HepG2 (cell line): ENCODE data around the gene WBP2NL. TPM values are rescaled to one million over a fixed set of nuclear protein-coding genes. Genes with fewer than 3 reads are reported as not detected.
A peak's percentile ranks its signal among the peaks of the same experiment; 100 is the strongest.

Experiments used
- ARID2 ChIP-seq: sonication (generic); formaldehyde crosslinking; IDR thresholded peaks from 2 replicates; pipeline ENCODE4 v1.8.1; 2022; ENCODE audit warnings: mild to moderate bottlenecking, missing genetic modification reagents, borderline replicate concordance
- EEA1 ChIP-seq: sonication (generic); formaldehyde crosslinking; IDR thresholded peaks from 2 replicates; pipeline ENCODE4 v1.5.1; 2020; ENCODE audit warnings: mild to moderate bottlenecking, missing genetic modification reagents, borderline replicate concordance
- EED ChIP-seq: sonication (generic); formaldehyde crosslinking; IDR thresholded peaks from 2 replicates; pipeline ENCODE4 v1.5.0; 2020; ENCODE audit warnings: mild to moderate bottlenecking, missing genetic modification reagents
- FOXO1 ChIP-seq: sonication (generic); formaldehyde crosslinking; IDR thresholded peaks from 2 replicates; pipeline ENCODE4 v1.4.0; 2020; ENCODE audit warnings: missing genetic modification reagents
- KAT8 ChIP-seq: IDR thresholded peaks from 2 replicates; pipeline ENCODE4 v1.6.1; 2016; ENCODE audit warnings: missing genetic modification reagents, missing compliant biosample characterization
- NFKB2 ChIP-seq: sonication (generic); formaldehyde crosslinking; IDR thresholded peaks from 2 replicates; pipeline ENCODE4 v1.4.0; 2020; ENCODE audit warnings: missing genetic modification reagents, borderline replicate concordance
- RAD21 ChIP-seq: fragments of 450-650 bp; formaldehyde crosslinking; IDR thresholded peaks from 2 replicates; pipeline ENCODE4 v1.5.0; 2020; ENCODE audit warnings: mild to moderate bottlenecking
- SNAI1 ChIP-seq: sonication (generic); formaldehyde crosslinking; IDR thresholded peaks from 2 replicates; pipeline ENCODE4 v1.5.0; 2020; ENCODE audit warnings: mild to moderate bottlenecking, missing genetic modification reagents, borderline replicate concordance
- TBL1XR1 ChIP-seq: fragments of 150-350 bp; IDR thresholded peaks from 2 replicates; pipeline ENCODE4 v1.6.1; 2014; ENCODE audit warnings: borderline replicate concordance, low read length; ENCODE audit not compliant: partially characterized antibody
- THAP11 ChIP-seq: IDR thresholded peaks from 2 replicates; pipeline ENCODE4 v1.6.1; 2016; ENCODE audit warnings: missing biosample characterization, missing genetic modification reagents
- ZFP36L1 ChIP-seq: sonication (generic); formaldehyde crosslinking; IDR thresholded peaks from 2 replicates; pipeline ENCODE4 v1.8.0; 2022; ENCODE audit warnings: mild to moderate bottlenecking, missing genetic modification reagents, moderate library complexity
- ZMYM2 ChIP-seq: sonication (generic); formaldehyde crosslinking; IDR thresholded peaks from 2 replicates; pipeline ENCODE4 v1.8.0; 2022; ENCODE audit warnings: mild to moderate bottlenecking, missing genetic modification reagents
- ZNF619 ChIP-seq: sonication (generic); formaldehyde crosslinking; IDR thresholded peaks from 2 replicates; pipeline ENCODE4 v1.4.0; 2020; ENCODE audit warnings: mild to moderate bottlenecking, missing genetic modification reagents
- ZNF713 ChIP-seq: sonication (generic); formaldehyde crosslinking; IDR thresholded peaks from 2 replicates; pipeline ENCODE4 v1.4.0; 2020; ENCODE audit warnings: mild to moderate bottlenecking, missing genetic modification reagents
- polyA plus RNA-seq, 8 experiments: library from polyadenylated mRNA; depleted of rRNA in 3 of 8; stranded (reverse) in 7 of 8; unstranded in 1 of 8; fragments of >200 nt; fragmentation: Illumina TruSeq in 4 of 8; extraction: Trizol in 4 of 8; gene quantifications; 2 replicates each; pipeline versions ENCODE4 v1.2.1 to v1.2.3, GENCODE V29; 2011 to 2016; ENCODE audit warnings: low read depth in 4 of 8, missing spikeins in 1 of 8, mixed read lengths in 1 of 8; ENCODE audit not compliant: insufficient read depth in 1 of 8
- total RNA-seq, 5 experiments: library from RNA; depleted of rRNA; stranded (reverse); fragments of >200 nt; fragmentation: Illumina TruSeq; extraction: Trizol; gene quantifications; 2 replicates each; pipeline ENCODE4 v1.2.3, GENCODE V29; 2016; ENCODE audit warnings: low read depth in 1 of 5
- TF ChIP-seq, protein P1 (sequence below): IDR thresholded peaks from 2 replicates; pipeline ENCODE4 v1.6.1; 2012; ENCODE audit warnings: low read length, improper control_type of control experiment
- TF ChIP-seq, protein P2 (sequence below): sonication (generic); formaldehyde crosslinking; IDR thresholded peaks from 2 replicates; pipeline ENCODE4 v1.5.1; 2020; ENCODE audit warnings: missing genetic modification reagents, mild to moderate bottlenecking, borderline replicate concordance
- TF ChIP-seq, protein P3 (sequence below): sonication (generic); formaldehyde crosslinking; IDR thresholded peaks from 2 replicates; pipeline ENCODE4 v1.4.0; 2020; ENCODE audit warnings: low read depth, mild to moderate bottlenecking, missing genetic modification reagents
- TF ChIP-seq, protein P4 (sequence below): sonication (generic); formaldehyde crosslinking; IDR thresholded peaks from 2 replicates; pipeline ENCODE4 v1.5.1; 2020; ENCODE audit warnings: missing genetic modification reagents, mild to moderate bottlenecking, borderline replicate concordance
- TF ChIP-seq, protein P5 (sequence below): sonication (generic); formaldehyde crosslinking; IDR thresholded peaks from 2 replicates; pipeline ENCODE4 v1.5.0; 2020; ENCODE audit warnings: missing genetic modification reagents

WBP2NL gene
- total and polyA plus RNA-seq, 2 of the 13 experiments (the other 11 are each of a cell fraction or from before 2014, with no cell fraction given): not detected

DNA sequence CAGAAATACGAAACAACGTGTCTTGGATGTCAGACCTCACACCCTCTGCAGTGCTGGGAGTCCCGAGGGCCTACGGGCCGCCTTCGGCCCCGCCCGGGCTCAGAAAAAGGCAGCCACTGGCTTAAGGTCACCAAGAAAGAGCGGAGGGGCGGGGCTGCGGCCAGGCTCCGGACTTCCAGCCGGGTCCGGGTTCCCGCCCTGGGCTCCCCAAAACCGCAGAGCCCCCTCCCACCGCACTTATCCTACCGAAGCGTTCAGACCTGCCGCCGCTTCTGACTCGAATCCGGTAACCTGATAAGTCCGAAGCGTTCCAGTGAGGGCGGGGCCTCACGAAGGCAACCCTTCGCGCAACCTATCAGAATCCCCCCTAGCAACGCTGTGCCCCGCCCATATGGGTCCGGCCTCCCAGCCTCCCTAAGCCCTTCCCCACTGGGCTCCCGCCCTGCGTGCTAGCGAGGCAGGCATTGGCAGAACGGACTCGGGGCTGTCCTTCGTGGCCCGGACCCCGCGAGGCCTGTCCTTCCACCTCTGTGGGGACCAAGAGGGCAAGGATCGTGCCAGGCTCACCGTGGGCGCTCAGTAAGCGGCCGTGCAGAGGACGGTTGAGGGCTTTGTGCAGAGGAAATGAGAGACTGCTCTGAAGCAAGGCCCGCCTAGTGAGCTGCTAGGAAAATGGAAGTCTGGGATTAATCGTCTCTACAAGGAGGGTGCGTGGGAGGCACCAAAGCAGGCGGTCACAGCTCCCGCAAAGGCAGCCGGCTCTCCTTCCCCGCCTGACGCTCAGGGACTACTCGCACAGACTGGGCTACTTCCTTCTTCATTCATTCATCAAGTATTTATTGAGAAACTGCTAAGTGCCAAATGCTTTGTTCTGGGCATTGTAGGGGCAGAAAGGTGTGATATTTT, 72.2 kb downstream of the WBP2NL start, which contains the start of gene NAGA (continued):
- TF ChIP-seq, protein P1, sequence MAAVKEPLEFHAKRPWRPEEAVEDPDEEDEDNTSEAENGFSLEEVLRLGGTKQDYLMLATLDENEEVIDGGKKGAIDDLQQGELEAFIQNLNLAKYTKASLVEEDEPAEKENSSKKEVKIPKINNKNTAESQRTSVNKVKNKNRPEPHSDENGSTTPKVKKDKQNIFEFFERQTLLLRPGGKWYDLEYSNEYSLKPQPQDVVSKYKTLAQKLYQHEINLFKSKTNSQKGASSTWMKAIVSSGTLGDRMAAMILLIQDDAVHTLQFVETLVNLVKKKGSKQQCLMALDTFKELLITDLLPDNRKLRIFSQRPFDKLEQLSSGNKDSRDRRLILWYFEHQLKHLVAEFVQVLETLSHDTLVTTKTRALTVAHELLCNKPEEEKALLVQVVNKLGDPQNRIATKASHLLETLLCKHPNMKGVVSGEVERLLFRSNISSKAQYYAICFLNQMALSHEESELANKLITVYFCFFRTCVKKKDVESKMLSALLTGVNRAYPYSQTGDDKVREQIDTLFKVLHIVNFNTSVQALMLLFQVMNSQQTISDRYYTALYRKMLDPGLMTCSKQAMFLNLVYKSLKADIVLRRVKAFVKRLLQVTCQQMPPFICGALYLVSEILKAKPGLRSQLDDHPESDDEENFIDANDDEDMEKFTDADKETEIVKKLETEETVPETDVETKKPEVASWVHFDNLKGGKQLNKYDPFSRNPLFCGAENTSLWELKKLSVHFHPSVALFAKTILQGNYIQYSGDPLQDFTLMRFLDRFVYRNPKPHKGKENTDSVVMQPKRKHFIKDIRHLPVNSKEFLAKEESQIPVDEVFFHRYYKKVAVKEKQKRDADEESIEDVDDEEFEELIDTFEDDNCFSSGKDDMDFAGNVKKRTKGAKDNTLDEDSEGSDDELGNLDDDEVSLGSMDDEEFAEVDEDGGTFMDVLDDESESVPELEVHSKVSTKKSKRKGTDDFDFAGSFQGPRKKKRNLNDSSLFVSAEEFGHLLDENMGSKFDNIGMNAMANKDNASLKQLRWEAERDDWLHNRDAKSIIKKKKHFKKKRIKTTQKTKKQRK: no peak
- TF ChIP-seq ZFP36L1 (CRISPR knock-in tag): no peak
- TF ChIP-seq ZMYM2 (CRISPR knock-in tag): peak; percentile 67; the same call in 1 of the 2 replicates
- TF ChIP-seq, protein P2, sequence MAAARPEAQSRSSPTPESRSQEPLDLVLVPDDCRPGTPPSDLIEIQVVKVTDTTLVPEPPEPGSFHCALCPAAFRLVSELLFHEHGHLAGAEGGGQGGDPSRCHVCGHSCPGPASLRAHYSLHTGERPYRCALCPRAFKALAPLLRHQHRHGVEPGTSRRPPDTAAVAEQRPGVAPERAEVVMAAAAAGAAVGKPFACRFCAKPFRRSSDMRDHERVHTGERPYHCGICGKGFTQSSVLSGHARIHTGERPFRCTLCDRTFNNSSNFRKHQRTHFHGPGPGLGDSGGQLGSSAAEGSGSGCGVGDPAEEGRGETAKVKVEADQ (CRISPR knock-in tag): 0 out of 2 replicates have a peak, but pooled peaks have one; percentile 49
- TF ChIP-seq, protein P3, sequence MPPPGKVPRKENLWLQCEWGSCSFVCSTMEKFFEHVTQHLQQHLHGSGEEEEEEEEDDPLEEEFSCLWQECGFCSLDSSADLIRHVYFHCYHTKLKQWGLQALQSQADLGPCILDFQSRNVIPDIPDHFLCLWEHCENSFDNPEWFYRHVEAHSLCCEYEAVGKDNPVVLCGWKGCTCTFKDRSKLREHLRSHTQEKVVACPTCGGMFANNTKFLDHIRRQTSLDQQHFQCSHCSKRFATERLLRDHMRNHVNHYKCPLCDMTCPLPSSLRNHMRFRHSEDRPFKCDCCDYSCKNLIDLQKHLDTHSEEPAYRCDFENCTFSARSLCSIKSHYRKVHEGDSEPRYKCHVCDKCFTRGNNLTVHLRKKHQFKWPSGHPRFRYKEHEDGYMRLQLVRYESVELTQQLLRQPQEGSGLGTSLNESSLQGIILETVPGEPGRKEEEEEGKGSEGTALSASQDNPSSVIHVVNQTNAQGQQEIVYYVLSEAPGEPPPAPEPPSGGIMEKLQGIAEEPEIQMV (CRISPR knock-in tag): peak; percentile 91
- peak; percentile 93; the same call in 1 of the 2 replicates for TF ChIP-seq NFKB2 (CRISPR knock-in tag)
- TF ChIP-seq, protein P4, sequence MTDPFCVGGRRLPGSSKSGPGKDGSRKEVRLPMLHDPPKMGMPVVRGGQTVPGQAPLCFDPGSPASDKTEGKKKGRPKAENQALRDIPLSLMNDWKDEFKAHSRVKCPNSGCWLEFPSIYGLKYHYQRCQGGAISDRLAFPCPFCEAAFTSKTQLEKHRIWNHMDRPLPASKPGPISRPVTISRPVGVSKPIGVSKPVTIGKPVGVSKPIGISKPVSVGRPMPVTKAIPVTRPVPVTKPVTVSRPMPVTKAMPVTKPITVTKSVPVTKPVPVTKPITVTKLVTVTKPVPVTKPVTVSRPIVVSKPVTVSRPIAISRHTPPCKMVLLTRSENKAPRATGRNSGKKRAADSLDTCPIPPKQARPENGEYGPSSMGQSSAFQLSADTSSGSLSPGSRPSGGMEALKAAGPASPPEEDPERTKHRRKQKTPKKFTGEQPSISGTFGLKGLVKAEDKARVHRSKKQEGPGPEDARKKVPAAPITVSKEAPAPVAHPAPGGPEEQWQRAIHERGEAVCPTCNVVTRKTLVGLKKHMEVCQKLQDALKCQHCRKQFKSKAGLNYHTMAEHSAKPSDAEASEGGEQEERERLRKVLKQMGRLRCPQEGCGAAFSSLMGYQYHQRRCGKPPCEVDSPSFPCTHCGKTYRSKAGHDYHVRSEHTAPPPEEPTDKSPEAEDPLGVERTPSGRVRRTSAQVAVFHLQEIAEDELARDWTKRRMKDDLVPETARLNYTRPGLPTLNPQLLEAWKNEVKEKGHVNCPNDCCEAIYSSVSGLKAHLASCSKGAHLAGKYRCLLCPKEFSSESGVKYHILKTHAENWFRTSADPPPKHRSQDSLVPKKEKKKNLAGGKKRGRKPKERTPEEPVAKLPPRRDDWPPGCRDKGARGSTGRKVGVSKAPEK: 0 out of 2 replicates have a peak, but pooled peaks have one; percentile 44
- TF ChIP-seq, protein P5, sequence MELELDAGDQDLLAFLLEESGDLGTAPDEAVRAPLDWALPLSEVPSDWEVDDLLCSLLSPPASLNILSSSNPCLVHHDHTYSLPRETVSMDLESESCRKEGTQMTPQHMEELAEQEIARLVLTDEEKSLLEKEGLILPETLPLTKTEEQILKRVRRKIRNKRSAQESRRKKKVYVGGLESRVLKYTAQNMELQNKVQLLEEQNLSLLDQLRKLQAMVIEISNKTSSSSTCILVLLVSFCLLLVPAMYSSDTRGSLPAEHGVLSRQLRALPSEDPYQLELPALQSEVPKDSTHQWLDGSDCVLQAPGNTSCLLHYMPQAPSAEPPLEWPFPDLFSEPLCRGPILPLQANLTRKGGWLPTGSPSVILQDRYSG (CRISPR knock-in tag): 0 out of 2 replicates have a peak, but pooled peaks have one; percentile 30
- peak; percentile 83 for TF ChIP-seq KAT8 (CRISPR knock-in tag)
- no peak for TF ChIP-seq RAD21
- peak; percentile 97 for TF ChIP-seq ARID2 (CRISPR knock-in tag)
- TF ChIP-seq EEA1 (CRISPR knock-in tag): peak; percentile 58; the same call in 1 of the 2 replicates
- TF ChIP-seq FOXO1 (CRISPR knock-in tag): peak; percentile 47; the same call in 1 of the 2 replicates
- no peak for TF ChIP-seq ZNF619 (CRISPR knock-in tag)
- no peak for TF ChIP-seq EED (CRISPR knock-in tag)
- no peak for TF ChIP-seq SNAI1 (CRISPR knock-in tag)
- TF ChIP-seq THAP11 (CRISPR knock-in tag): peak; percentile 83
- TF ChIP-seq ZNF713 (CRISPR knock-in tag): no peak
- TF ChIP-seq TBL1XR1: no peak
